Aorta (tissue), 5 donors: ENCODE results near the gene CHST11. TPM values are rescaled to one million over a fixed set of nuclear protein-coding genes. Genes with fewer than 3 reads are reported as not detected.
A peak's percentile ranks its signal among the peaks of the same experiment; 100 is the strongest.

Experiments used
- ATAC-seq: fragments of 200-7000 bp; cut with Tn5 transposase; one replicate; pipeline ENCODE4 v1.9.1; 2022; ENCODE audit warnings: moderate library complexity; ENCODE audit not compliant: low FRiP score
- DNase-seq, 2 donors: peaks; one replicate each; pipeline ENCODE4 v3.0.0-alpha.2; 2020
- H3K27ac ChIP-seq, 2 donors: one replicate each; pipeline ENCODE4 v1.5.1; 2013; ENCODE audit warnings: low read length in 2 of 2, mild to moderate bottlenecking in 2 of 2, moderate library complexity in 2 of 2, control low read depth in 1 of 2, inconsistent platforms in 1 of 2, low read depth in 1 of 2
- H3K27me3 ChIP-seq, 2 donors: one replicate each; pipeline ENCODE4 v1.6.1; 2013; ENCODE audit warnings: control low read depth in 1 of 2, low read length in 1 of 2, mild to moderate bottlenecking in 1 of 2, moderate library complexity in 1 of 2; ENCODE audit not compliant: insufficient read depth in 2 of 2, control insufficient read depth in 1 of 2
- H3K36me3 ChIP-seq, 2 donors: one replicate each; pipeline ENCODE4 v1.6.1; 2013; ENCODE audit warnings: control low read depth in 1 of 2, low read length in 1 of 2, mild to moderate bottlenecking in 1 of 2; ENCODE audit not compliant: insufficient read depth in 2 of 2, control insufficient read depth in 1 of 2
- H3K4me1 ChIP-seq, 2 donors: one replicate each; pipeline ENCODE4 v1.6.1; 2013; ENCODE audit warnings: low read length in 2 of 2, control low read depth in 1 of 2, mild to moderate bottlenecking in 1 of 2, moderate library complexity in 1 of 2; ENCODE audit not compliant: insufficient read depth in 2 of 2, control insufficient read depth in 1 of 2
- H3K4me3 ChIP-seq, 2 donors: one replicate each; pipeline ENCODE4 v1.5.1; 2013; ENCODE audit warnings: low read length in 2 of 2, control low read depth in 1 of 2, mild to moderate bottlenecking in 1 of 2
- H3K9me3 ChIP-seq: one replicate; pipeline ENCODE4 v1.6.1; 2013; ENCODE audit warnings: mild to moderate bottlenecking, low read length; ENCODE audit not compliant: control insufficient read depth
- whole genome bisulfite sequencing, 2 donors: extraction: QIAGEN DNeasy Blood & Tissue Kit; methylation state at CpG; one replicate each; pipeline ENCODE4 v1.1.7; 2013; 5-methylcytosine and 5-hydroxymethylcytosine counted together
- intact Hi-C, 2 donors: fragments of 100-400 bp; cut with DNase I; formaldehyde crosslinking; loops; one replicate each; pipeline versions ENCODE4 v1.14.2 to v1.15.0; 2022
- polyA plus RNA-seq, 2 donors: library from polyadenylated mRNA; stranded (reverse); fragments of 200-250 nt; gene quantifications; one replicate each; pipeline ENCODE4 v1.2.3, GENCODE V29; 2013
- total RNA-seq, 2 donors: library from RNA; stranded (reverse); fragmentation: NEBNext Ultra II Directional; extraction: Animal tissue kit (Norgen Biotek cat#: 25700); gene quantifications; one replicate each; pipeline ENCODE4 v1.2.1, GENCODE V29; 2021
- donor health status: healthy with polysubstance abuse.
- donor health status: Bipolar disorder and iron deficiency.
- donor health status: DM: no; HTN: no; CAD: no.
- donor health status: DM: no; HTN: no; CAD: no.
- donor health status: DM: yes; HTN: yes; CAD: no.

The CHST11 gene
- total and polyA plus RNA-seq, 4 donors: 2.1 to 31.0 (median 15.7) TPM

DNA sequence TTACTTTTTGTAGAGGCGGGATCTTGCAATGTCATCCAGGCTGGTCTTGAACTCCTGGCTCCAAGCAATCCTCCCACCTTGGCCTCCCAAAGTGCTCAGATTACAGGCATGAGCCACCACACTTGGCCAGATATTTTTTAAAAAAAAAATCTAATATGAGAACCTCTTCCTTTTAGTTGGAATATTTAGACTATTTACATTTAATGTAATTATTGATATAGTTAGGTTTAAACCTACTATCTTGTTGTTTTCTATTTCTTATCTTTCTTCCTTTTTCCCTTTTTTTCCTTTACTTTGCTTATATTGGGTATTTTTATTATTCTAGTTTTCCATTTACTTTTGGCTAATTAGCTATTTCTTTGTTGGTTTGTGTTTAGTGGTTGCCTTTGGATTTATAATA lies 315.6 kb downstream of the CHST11 start:
- H3K27me3 ChIP-seq: no peaks in the 10 kb centered on the region
- intact Hi-C loops: no loop called here
- WGBS, 2 donors: 99 to 100% methylated on average over 1 of the region's 1 CpG
- H3K4me3 ChIP-seq: no peak overlapping the region
- no peak for ATAC-seq
- no peak for DNase-seq
- H3K36me3 ChIP-seq: no peaks in the 10 kb centered on the region
- H3K4me1 ChIP-seq: no peaks in the 10 kb centered on the region
- no peaks in the 10 kb centered on the region for H3K9me3 ChIP-seq
- H3K27ac ChIP-seq: no peak overlapping the region

- intact Hi-C loops: no loop called here
- peaks cover 1% of the 10 kb centered on the region for H3K9me3 ChIP-seq
- ATAC-seq (no peak), DNase-seq (no peak)
- no peaks in the 10 kb centered on the region for H3K36me3 ChIP-seq
- H3K27ac ChIP-seq: no peak overlapping the region
- no peaks in the 10 kb centered on the region for H3K27me3 ChIP-seq
- H3K4me1 ChIP-seq: no peaks in the 10 kb centered on the region
- 97 to 98% methylated on average over 2 of the region's 2 CpGs for WGBS, 2 donors
- H3K4me3 ChIP-seq: no peak overlapping the region
Measured at GRCh38 chr12:104775731-104776231, 319.0 kb downstream of the CHST11 start.

DNA sequence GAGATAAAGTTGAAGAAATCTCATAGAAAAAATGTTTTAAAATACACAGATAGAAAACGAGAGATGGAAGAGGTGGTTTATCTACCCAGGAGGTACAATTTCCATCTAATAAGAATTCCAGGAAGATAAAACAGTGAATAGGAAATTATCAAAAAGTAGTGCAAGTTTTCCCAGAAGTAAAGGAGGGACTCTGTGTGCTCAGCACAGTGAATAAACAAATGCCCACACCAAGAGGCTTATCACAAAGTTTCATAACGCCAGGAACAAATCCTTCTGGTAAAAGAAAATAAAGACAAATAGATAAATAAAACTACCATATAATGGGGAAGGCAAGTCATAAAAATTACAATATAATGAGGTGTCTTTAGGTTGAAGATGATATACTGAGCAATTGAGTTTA lies 322.4 kb downstream of the CHST11 start:
- H3K27me3 ChIP-seq: no peaks in the 10 kb centered on the region
- no peaks in the 10 kb centered on the region for H3K36me3 ChIP-seq
- DNase-seq (no peak), ATAC-seq (no peak)
- H3K4me3 ChIP-seq: no peak overlapping the region
- H3K4me1 ChIP-seq: no peaks in the 10 kb centered on the region
- peaks cover 1% of the 10 kb centered on the region for H3K9me3 ChIP-seq
- H3K27ac ChIP-seq: no peak overlapping the region
- intact Hi-C loops: no loop called here
- WGBS, 2 donors: 5 to 19% methylated on average over 2 of the region's 2 CpGs

- 93 to 96% methylated on average over 3 of the region's 3 CpGs for WGBS, 2 donors
- H3K36me3 ChIP-seq: no peaks in the 10 kb centered on the region
- H3K9me3 ChIP-seq: peaks cover 1% of the 10 kb centered on the region
- H3K27me3 ChIP-seq: no peaks in the 10 kb centered on the region
- H3K27ac ChIP-seq: no peak overlapping the region
- DNase-seq (no peak), ATAC-seq (no peak)
- intact Hi-C loops: no loop called here
- no peaks in the 10 kb centered on the region for H3K4me1 ChIP-seq
- no peak overlapping the region for H3K4me3 ChIP-seq
Measured at GRCh38 chr12:104782296-104782695, 325.5 kb downstream of the CHST11 start.

DNA sequence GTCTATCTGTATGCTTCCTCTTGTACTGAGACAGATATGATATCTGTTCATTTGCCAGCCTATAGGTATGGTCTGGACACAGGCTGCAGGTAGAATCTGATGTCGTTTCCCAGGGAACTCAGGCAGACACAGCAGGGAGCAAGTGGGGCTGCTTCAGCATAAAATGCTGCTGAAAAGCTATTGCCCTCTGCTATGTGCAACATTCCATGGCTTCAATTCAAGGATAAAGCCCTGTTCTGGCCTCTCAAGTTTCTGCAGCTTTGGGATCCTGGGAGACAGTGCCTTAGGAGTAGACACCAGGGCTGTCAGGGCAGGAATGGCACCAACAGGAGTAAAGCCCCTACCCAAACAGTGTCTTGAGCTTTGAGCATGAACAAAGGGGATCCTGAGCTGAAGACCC lies 327.8 kb downstream of the CHST11 start:
- no peaks in the 10 kb centered on the region for H3K36me3 ChIP-seq
- H3K27me3 ChIP-seq: no peaks in the 10 kb centered on the region
- no peaks in the 10 kb centered on the region for H3K4me1 ChIP-seq
- no peak overlapping the region for H3K27ac ChIP-seq
- WGBS, 2 donors: 33 to 50% methylated on average over 1 of the region's 1 CpG
- intact Hi-C loops: no loop called here
- DNase-seq (no peak), ATAC-seq (no peak)
- H3K4me3 ChIP-seq: no peak overlapping the region
- H3K9me3 ChIP-seq: peaks cover 1% of the 10 kb centered on the region

DNA sequence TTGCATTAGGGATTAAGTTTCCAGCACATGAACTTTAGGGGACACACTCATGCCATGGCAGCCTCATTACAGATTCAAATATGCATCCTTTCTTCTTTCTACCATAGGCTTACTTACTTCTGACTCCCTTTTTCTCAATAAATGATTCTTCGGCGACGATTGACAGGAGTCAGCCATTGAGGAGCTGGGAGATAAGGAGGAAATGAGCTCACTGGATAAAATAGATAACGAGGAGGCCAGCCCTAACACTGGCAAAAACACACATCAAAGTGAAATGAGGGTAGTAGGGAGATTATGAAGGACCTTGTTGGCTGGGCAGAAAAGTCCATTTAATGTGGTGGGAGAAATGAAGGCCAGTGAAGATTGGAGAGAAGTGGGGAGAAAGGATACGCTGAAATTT lies 329.1 kb downstream of the CHST11 start:
- DNase-seq (no peak), ATAC-seq (no peak)
- H3K27ac ChIP-seq: no peak overlapping the region
- 95 to 96% methylated on average over 5 of the region's 5 CpGs for WGBS, 2 donors
- H3K4me3 ChIP-seq: no peak overlapping the region
- H3K9me3 ChIP-seq: no peaks in the 10 kb centered on the region
- H3K27me3 ChIP-seq: no peaks in the 10 kb centered on the region
- no peaks in the 10 kb centered on the region for H3K4me1 ChIP-seq
- intact Hi-C loops: no loop called here
- no peaks in the 10 kb centered on the region for H3K36me3 ChIP-seq

GRCh38 chr12:104786352-104786751 lies 329.6 kb downstream of the CHST11 start:
- intact Hi-C loops: no loop called here
- H3K4me1 ChIP-seq: no peaks in the 10 kb centered on the region
- no peak for ATAC-seq
- H3K4me3 ChIP-seq: no peak overlapping the region
- no peak for DNase-seq
- WGBS, 2 donors: 95% methylated on average over 5 of the region's 5 CpGs
- no peaks in the 10 kb centered on the region for H3K36me3 ChIP-seq
- H3K27me3 ChIP-seq: no peaks in the 10 kb centered on the region
- no peak overlapping the region for H3K27ac ChIP-seq
- no peaks in the 10 kb centered on the region for H3K9me3 ChIP-seq

GRCh38 chr12:104788840-104789271 lies 332.1 kb downstream of the CHST11 start:
- DNase-seq (peak in 1 of 2 donors; percentile 47), ATAC-seq (no peak)
- H3K9me3 ChIP-seq: no peaks in the 10 kb centered on the region
- H3K4me3 ChIP-seq: no peak overlapping the region
- no peak overlapping the region for H3K27ac ChIP-seq
- intact Hi-C loops: no loop called here
- H3K36me3 ChIP-seq: no peaks in the 10 kb centered on the region
- peaks cover 0 to 2% of the 10 kb centered on the region in 2 donors for H3K4me1 ChIP-seq
- no peaks in the 10 kb centered on the region for H3K27me3 ChIP-seq

GRCh38 chr12:104790296-104791125 lies 333.8 kb downstream of the CHST11 start:
- 65 to 71% methylated on average over 19 of the region's 19 CpGs for WGBS, 2 donors
- H3K27me3 ChIP-seq: no peaks in the 10 kb centered on the region
- H3K9me3 ChIP-seq: no peaks in the 10 kb centered on the region
- H3K4me3 ChIP-seq: no peak overlapping the region
- ATAC-seq (no peak), DNase-seq (peak; percentile 53 to 87)
- peaks cover 0 to 2% of the 10 kb centered on the region in 2 donors for H3K4me1 ChIP-seq
- intact Hi-C loops: loop anchor here (5.0 kb wide), 2 partner anchors 38 to 333 kb away; partner anchors contain the start of gene CHST11 (in 1 of the 2)
- no peaks in the 10 kb centered on the region for H3K36me3 ChIP-seq
- H3K27ac ChIP-seq: no peak overlapping the region
